ENCODE data around the gene MED13L.
A peak's percentile ranks its signal among the peaks of the same experiment; 100 is the strongest.
"Not testable (repeated sequence)": the region's sequence is repeated elsewhere in the genome, so short reads cannot be mapped to it uniquely, and the experiment has no call there.

The MED13L gene

GRCh38 chr12:116246490-116247179 is 30.9 kb downstream of the MED13L start:
- no peak for DNase-seq (ENCODE audit: extremely low read depth, low read depth)
- TF ChIP-seq CTCF (IDR thresholded peaks at IDR 0.05; ENCODE audit: low read depth, low read length): no peak

- DNase-seq (ENCODE audit: extremely low read depth, low read depth): no peak
- no peak for TF ChIP-seq CTCF (IDR thresholded peaks at IDR 0.05; ENCODE audit: low read depth, low read length)
Measured at GRCh38 chr12:116245189-116245588, 32.3 kb downstream of the MED13L start.

- TF ChIP-seq CTCF (IDR thresholded peaks at IDR 0.05; ENCODE audit: low read depth, low read length): no peak
- DNase-seq (ENCODE audit: extremely low read depth, low read depth): no peak
Measured at GRCh38 chr12:116244474-116245090, 32.9 kb downstream of the MED13L start.

GRCh38 chr12:116244001-116244400 is 33.5 kb downstream of the MED13L start:
- TF ChIP-seq CTCF (IDR thresholded peaks at IDR 0.05; ENCODE audit: low read depth, low read length): no peak
- DNase-seq (ENCODE audit: extremely low read depth, low read depth): peak; percentile 34

- no peak for TF ChIP-seq CTCF (IDR thresholded peaks at IDR 0.05; ENCODE audit: low read depth, low read length)
- no peak for DNase-seq (ENCODE audit: extremely low read depth, low read depth)
Measured at GRCh38 chr12:116242740-116243139, 34.8 kb downstream of the MED13L start.

GRCh38 chr12:116241157-116241759 is 36.2 kb downstream of the MED13L start:
- no peak for DNase-seq (ENCODE audit: extremely low read depth, low read depth)
- TF ChIP-seq CTCF (IDR thresholded peaks at IDR 0.05; ENCODE audit: low read depth, low read length): no peak

GRCh38 chr12:116238570-116239119 is 38.8 kb downstream of the MED13L start:
- not testable (repeated sequence) for DNase-seq (ENCODE audit: extremely low read depth, low read depth)
